NCI-H146 (cell line): ENCODE measurements around the gene RAD51.
"Not testable (repeated sequence)": the region's sequence is repeated elsewhere in the genome, so short reads cannot be mapped to it uniquely, and the experiment has no call there.

Experiments used
- DNase-seq: peaks from one replicate; lab custom pipeline; 2025; lab: John Stamatoyannopoulos, UW

RAD51 gene

DNA sequence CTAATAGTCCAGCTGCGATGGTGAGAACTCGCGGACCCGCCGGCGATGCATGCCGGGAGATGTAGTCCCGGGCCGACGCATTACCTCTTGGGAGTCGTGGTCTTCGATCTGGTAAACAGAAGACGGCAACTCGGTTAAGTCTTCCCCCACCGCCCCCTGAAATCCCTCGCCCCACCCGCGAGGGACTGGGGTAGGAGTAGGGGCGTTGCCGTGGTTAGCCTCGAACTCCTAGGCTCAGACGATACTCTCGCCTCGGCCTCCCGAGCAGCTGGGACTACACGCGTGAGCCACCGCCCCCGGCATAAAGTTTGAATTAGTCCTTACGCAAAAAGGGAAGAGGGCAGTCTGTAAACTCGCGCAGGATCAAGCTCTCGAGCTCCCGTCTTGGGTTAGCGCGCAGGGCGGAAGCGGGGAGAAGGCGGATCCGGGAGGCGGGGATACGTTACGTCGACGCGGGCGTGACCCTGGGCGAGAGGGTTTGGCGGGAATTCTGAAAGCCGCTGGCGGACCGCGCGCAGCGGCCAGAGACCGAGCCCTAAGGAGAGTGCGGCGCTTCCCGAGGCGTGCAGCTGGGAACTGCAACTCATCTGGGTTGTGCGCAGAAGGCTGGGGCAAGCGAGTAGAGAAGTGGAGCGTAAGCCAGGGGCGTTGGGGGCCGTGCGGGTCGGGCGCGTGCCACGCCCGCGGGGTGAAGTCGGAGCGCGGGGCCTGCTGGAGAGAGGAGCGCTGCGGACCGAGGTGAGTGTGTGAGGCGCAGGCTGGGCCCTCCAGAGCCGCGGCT is at the start of gene RAD51:
TSS of gene RAD51 (plus strand) at position 487 of the 781 bp plus-strand sequence. CDS start 3,585 bp downstream, outside the sequence.
- peak; percentile 87 for DNase-seq

DNA sequence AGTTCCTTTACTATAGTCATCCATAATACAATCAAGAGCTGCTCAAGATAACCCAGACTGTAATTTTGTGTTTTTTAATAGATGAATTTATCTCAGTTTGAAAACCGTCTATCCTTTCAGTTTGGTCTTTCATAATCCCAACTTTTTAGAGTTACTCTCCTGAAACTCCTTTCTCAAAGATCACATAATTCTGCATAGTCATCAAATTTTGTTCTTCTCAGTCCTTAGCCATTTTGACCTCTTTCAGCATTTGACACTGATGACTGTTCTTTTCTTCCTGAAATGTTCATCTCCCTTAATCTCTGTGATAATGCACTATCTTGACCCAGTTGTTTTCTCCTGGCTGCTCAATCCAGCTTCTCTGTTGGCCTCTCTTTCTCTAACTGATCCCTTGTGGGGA is 47.5 kb upstream of the RAD51 start:
- DNase-seq = no peak

GRCh38 chr15:40650479-40650878 is 44.5 kb upstream of the RAD51 start:
- DNase-seq = no peak

DNA sequence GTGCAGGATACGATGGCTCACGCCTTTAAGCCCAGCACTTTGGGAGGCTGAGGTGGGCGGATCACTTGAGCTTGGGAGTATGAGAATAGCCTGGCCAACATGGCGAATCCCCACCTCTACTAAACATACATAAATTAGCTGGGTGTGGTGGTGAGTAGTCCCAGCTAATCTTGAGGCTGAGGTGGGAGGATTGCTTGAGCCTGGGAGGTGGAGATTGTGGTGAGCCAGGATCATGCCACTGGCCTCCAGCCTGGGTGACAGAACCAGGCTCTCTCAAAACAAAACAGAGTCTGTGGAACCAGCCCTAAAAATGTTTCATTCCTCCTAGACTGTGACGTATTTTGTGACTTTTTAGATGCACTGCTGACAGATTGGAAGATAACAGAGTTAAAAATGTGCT is 34.3 kb upstream of the RAD51 start:
- DNase-seq = no peak

DNA sequence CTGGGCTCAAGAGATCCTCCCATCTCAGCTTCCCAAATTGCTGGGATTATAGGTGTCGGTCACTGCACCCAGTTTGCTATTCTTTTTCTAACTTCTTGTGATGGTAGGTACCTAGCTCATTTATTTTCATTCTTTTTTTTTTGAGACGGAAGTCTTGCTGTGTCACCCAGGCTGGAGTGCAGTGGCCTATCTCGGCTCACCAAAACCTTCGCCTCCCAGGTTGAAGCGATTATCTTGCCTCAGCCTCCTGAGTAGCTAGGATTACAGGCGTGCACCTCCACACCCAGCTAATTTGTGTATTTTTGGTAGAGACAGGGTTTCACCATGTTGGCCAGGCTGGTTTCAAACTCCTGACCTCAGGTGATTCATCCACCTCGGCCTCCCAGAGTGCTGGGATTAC is 30.1 kb upstream of the RAD51 start:
- DNase-seq = no peak

DNA sequence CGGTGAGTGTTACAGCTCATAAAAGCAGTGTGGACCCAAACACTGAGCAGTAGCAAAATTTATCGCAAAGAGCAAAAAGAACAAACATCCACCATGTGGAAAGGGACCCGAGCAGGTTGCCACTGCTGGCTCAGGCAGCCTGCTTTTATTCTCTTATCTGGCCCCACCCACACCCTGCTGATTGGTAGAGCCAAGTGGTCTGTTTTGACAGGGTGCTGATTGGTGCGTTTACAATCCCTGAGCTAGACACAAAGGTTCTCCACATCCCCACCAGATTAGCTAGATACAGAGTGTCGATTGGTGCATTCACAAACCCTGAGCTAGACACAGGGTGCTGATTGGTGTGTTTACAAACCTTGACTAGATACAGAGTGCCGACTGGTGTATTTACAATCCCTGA is 18.7 kb upstream of the RAD51 start:
- not testable (repeated sequence) for DNase-seq

DNA sequence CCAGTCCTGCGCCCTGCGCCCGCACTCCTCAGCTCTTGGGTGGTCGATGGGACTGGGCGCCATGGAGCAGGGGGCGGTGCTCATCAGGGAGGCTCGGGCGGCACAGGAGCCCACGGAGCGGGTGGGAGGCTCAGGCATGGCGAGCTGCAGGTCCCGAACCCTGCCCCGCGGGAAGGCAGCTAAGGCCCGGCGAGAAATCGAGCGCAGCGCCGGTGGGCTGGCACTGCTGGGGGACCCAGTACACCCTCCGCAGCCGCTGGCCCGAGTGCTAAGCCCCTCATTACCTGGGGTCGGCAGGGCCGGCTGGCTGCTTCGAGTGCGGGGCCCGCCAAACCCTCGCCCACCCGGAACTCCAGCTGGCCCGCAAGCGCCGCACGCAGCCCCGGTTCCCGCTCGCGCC is 18.1 kb upstream of the RAD51 start:
- DNase-seq = not testable (repeated sequence)

GRCh38 chr15:40680151-40680550 is 14.8 kb upstream of the RAD51 start:
- no peak for DNase-seq

- not testable (repeated sequence) for DNase-seq
Measured at GRCh38 chr15:40680959-40681358, 14.0 kb upstream of the RAD51 start.

- DNase-seq = no peak
Measured at GRCh38 chr15:40684381-40684780, 10.6 kb upstream of the RAD51 start.

GRCh38 chr15:40685376-40685775 is 9.6 kb upstream of the RAD51 start:
- DNase-seq = no peak

DNA sequence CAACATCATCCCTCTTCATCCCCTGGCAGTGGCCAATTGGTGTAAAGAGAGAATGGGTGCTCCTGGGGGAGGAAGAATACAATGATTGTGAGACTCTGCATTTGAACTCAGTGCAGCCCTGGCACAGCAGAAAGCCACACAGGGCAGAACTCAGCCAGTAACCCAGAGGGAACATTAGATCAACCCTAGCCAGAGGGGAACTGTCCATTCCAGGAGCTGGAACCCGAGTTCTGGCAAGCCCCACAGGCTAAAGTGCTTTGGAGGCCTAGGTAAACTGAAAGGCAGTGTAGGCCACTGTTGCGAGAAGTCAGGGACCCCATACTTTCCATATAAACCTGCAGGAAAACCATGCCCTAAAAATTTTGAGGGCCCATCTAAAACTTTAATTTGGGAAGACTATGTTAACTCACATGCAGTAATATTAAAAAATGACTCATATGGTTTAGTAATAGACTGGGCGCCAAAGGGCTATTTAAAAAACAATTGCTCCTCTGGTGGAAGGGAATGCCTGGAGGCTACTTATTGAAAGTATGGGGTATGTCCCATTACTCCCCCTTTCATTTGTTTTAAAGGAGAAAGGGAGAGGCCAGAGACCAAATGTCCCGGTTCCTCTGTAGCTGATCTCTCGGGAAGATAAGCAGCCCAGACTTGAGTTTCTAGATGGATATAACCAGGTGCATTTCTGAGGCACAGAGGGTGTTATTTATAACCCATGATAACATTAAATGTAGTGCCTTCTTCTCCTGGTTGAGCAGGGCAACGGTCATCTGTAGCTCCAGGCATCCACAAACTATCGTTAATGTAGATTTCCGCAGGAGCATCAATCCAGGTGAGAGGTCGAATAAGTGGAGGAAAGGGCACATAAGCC is 5.8 kb upstream of the RAD51 start:
- DNase-seq = no peak

DNA sequence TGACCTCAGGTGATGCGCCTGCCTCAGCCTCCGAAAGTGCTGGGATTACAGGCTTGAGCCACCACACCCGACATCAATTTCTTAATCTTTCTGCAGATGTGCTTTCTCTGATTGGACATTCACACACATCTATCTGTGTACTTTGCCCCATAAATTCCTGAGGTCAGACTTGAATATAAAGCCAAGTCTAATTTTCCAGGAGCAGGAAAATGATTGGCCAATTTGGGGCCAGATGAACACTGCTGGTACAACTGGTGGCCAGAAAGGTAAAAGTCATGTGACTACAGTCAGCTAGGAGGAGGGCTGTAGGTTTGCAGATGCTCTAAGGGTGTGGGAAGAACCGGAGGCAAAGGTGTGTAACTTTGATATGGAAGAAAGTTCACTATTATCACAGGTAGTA is 3.2 kb upstream of the RAD51 start:
- DNase-seq = no peak

DNA sequence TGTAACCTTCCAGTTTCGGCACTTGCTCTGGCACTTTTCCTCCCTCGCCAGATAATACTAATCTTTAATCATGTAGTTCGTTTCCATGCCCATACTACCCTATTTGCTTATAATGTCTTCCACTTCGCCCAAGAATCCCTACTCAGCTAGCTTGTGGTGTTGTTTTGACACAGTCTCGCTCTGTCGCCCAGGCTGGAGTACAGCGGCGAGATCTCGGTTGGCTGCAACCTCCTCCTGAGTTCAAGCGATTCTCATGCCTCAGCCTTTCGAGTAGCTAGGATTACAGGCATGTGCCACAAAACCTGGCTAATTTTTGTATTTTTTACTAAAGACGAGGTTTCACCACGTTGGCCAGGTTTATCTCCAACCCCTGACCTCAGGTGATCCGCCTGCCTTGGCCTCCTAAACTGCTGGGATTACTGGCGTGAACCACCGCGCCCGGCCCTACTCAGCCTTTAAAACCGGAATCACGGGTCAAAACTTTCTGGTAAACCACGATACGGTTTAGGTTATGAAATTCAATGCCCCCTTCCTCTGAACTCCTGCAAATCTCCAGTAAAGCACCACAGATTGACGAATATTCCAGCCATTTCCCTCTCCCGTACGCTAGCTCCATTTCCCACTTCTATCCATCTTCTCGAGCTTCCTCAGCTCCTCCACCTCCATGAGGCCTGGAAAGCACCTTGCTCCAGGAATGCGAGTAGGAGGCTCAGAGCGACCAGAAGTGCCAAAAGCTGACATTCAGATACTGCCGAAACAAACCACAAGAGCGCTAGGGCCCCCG is 878 bp upstream of the RAD51 start:
- no peak for DNase-seq

GRCh38 chr15:40695469-40695890 is 506 bp downstream of the RAD51 start:
- no peak for DNase-seq

- no peak for DNase-seq
Measured at GRCh38 chr15:40696228-40696627, 1.3 kb downstream of the RAD51 start.

DNA sequence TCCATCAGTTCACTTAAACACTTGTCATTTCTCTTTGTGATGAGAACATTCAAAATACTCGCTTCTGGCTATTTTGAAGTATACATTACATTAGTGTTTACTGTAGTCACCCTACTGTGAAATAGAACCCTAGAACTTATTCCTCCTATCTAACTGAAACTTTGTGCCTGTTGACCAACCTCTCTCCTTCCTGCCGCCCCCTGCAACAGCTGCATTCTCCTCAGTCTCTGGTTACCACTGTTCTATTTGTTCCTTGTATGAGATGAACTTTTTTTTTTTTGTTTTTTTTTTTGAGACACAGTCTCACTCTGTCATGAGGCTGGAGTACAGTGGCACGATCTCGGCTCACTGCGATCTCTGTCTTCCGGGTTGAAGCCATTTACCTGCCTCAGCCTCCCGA is 2.9 kb downstream of the RAD51 start:
- DNase-seq = no peak

DNA sequence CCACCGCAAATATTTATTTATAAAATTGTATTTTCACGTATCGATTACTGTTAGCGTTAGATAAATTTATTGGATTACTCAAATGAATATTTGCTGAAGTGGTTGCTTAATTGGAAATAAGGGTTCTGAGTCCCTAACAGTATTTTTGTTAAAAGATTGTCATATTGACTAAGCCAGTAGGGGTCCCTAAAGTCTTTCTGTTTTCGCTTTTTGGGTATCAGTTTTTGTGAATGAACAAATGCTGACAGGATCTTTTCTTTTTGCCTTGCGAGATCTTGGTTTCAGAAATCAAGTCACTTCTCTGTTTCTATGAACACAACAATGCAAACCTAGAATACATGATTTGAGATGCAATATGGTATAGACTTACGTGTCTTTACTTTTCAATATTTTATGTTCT is 7.1 kb downstream of the RAD51 start:
- DNase-seq = no peak

DNA sequence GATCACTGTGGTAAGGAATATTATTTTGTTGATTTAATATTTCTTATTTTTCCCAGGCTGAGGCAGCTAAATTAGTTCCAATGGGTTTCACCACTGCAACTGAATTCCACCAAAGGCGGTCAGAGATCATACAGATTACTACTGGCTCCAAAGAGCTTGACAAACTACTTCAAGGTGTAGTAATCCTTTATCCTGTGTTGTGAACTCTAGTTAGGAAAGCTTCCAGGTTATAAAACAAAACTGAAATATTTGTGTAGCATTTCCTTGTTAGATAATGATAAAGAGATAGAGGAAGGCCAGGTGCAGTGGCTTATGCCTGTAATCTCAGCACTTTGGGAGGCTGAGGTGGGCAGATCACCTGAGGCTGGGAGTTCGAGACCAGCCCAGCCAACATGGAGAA is 11.1 kb downstream of the RAD51 start:
- no peak for DNase-seq

DNA sequence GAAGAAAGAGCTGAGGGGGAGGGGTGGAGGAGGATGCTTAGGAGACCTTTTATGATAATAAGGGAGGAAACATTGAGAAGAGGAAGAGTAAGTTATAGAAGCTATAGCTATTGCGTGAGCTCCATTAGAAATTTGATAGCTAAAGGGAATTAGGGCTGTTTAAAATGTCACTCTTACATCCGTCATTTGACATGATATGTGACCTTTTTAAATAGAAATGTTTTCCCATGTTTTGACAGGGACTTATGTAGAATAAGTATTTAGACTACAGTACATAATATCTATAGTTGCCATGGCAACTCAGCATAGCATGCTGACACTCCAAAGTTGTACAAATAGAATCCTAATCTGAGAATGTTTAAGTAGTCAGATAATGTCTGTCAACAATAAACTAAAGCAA is 19.2 kb downstream of the RAD51 start:
- DNase-seq = no peak

DNA sequence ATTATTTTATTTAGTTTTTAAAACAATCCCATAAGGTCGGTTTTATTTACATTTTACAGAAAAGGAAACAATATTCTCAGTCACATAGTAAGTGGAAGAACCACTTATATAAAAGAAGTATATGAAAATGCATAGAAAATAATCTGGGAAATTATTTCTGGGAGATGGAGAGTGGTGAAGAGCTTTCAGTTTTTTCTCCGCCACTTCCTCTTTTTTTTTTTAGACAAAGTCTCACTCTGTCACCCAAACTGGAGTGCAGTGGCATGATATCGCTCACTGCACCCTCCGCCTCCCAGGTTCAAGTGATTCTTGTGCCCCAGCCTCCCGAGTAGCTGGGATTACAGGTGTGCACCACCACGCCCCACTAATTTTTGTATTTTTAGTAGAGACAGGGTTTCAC is 21.2 kb downstream of the RAD51 start:
- DNase-seq = no peak

GRCh38 chr15:40721701-40722100 is 26.7 kb downstream of the RAD51 start:
- DNase-seq = no peak
